ENCODE data around the gene LRRC25.

GRCh38 chr19:18379803-18380747, 17.3 kb downstream of the LRRC25 start:
- no peak for TF ChIP-seq CTCF (conservative IDR thresholded peaks at IDR 0.05; ENCODE audit: low read depth, low read length)
- TF ChIP-seq POLR2A (IDR thresholded peaks at IDR 0.05; ENCODE audit: low read depth, low read length): no peak
- TF ChIP-seq MAZ (IDR thresholded peaks at IDR 0.05; ENCODE audit: borderline replicate concordance, low read depth, low read length): no peak
- no peak for TF ChIP-seq SMC3 (IDR thresholded peaks at IDR 0.05; ENCODE audit: low read depth, low read length)
- no peak for TF ChIP-seq MXI1 (IDR thresholded peaks at IDR 0.05; ENCODE audit: borderline replicate concordance, low read depth, low read length)
